Activated CD4-positive, alpha-beta memory T cell treated with anti-CD3 and anti-CD28 coated beads for 36 hours (primary cell): ENCODE data around the gene RSU1. TPM values are rescaled to one million over a fixed set of nuclear protein-coding genes. Genes with fewer than 3 reads are reported as not detected.

Experiments used
- CTCF ChIA-PET: fragments of 350-600 bp; sonication (Branson Sonifier 250); formaldehyde crosslinking; loops from one replicate; lab custom pipeline; 2021; ENCODE audit warnings: antibody characterized with exemption, inconsistent platforms; lab: Charles Lee
- POLR2A ChIA-PET: fragments of 350-600 bp; sonication (Branson Sonifier 250); formaldehyde crosslinking; loops from one replicate; lab custom pipeline; 2021; ENCODE audit warnings: antibody characterized with exemption; lab: Charles Lee
- DNase-seq: peaks from one replicate; pipeline ENCODE4 v3.0.0-alpha.2; 2020
- H3K27ac Mint-ChIP-seq: one replicate; pipeline ENCODE4 v1.8.0; 2021; ENCODE audit warnings: mixed read lengths
- H3K27me3 Mint-ChIP-seq: one replicate; pipeline ENCODE4 v1.8.0; 2021; ENCODE audit warnings: mixed read lengths
- H3K36me3 Mint-ChIP-seq: one replicate; pipeline ENCODE4 v1.8.0; 2021; ENCODE audit warnings: mixed read lengths
- H3K4me1 Mint-ChIP-seq: one replicate; pipeline ENCODE4 v1.8.0; 2021; ENCODE audit warnings: low read depth, mixed read lengths
- H3K4me3 Mint-ChIP-seq: one replicate; pipeline ENCODE4 v1.8.0; 2021; ENCODE audit warnings: mild to moderate bottlenecking, mixed read lengths
- H3K9me3 Mint-ChIP-seq: one replicate; pipeline ENCODE4 v1.8.0; 2021; ENCODE audit warnings: mixed read lengths
- intact Hi-C: fragments of 100-400 bp; cut with micrococcal nuclease; formaldehyde crosslinking; loops from one replicate; pipeline ENCODE4 v1.15.1; 2023
- total RNA-seq, 2 experiments: library from RNA; stranded (reverse); gene quantifications; one replicate each; pipeline ENCODE4 v1.2.3, GENCODE V29; 2021

RSU1 gene
- total RNA-seq, 2 experiments from 2014 or later, result 60.6 to 61.9 TPM

- no peak for DNase-seq
- peaks cover 27% of the 10 kb centered on the region for H3K9me3 Mint-ChIP-seq
- H3K36me3 Mint-ChIP-seq, result peaks cover 63% of the 10 kb centered on the region
- ChIA-PET CTCF (no interaction called here), POLR2A (no interaction called here)
- no peak overlapping the region for H3K27ac Mint-ChIP-seq
- no peaks in the 10 kb centered on the region for H3K27me3 Mint-ChIP-seq
- H3K4me3 Mint-ChIP-seq, result no peak overlapping the region
- H3K4me1 Mint-ChIP-seq, result peaks cover 5% of the 10 kb centered on the region
- intact Hi-C loops, result no loop called here
Observed at GRCh38 chr10:16735671-16736070, 81.6 kb downstream of the RSU1 start.

- peaks cover 16% of the 10 kb centered on the region for H3K9me3 Mint-ChIP-seq
- no peaks in the 10 kb centered on the region for H3K27me3 Mint-ChIP-seq
- ChIA-PET CTCF (interaction anchor here (0.9 to 1.9 kb wide), 3 partner anchors 8 to 830 kb away, joined by 3 to 11 read pairs (median 5); no protein-coding TSS in a partner anchor), POLR2A (no interaction called here)
- intact Hi-C loops, result no loop called here
- peaks cover 18% of the 10 kb centered on the region for H3K4me1 Mint-ChIP-seq
- H3K36me3 Mint-ChIP-seq, result peaks cover 69% of the 10 kb centered on the region
- no peak overlapping the region for H3K27ac Mint-ChIP-seq
- H3K4me3 Mint-ChIP-seq, result no peak overlapping the region
- DNase-seq, result no peak
Observed at GRCh38 chr10:16732376-16732775, 84.8 kb downstream of the RSU1 start.

DNA sequence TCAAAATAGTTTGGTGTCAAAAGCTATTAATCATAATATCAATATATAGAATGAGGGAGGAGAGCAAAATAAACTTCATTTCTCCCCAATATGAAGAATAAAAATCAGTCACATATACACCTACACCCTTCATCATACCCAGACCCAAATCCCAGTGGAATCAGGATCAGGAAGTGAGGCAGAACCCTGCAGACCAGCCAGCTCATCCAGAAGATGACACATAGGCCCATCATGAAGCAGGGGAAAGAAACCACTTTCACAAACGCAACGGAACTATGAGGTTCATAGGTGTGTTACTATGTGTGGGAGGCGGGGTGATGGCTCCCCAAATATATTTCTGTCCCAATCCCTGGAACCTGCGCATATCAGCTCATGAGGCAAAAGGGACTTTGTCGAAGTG is 89.0 kb downstream of the RSU1 start:
- Mint-ChIP-seq H3K27me3 (no peaks in the 10 kb centered on the region), H3K4me1 (peaks cover 18% of the 10 kb centered on the region), H3K9me3 (no peaks in the 10 kb centered on the region), H3K4me3 (no peak overlapping the region), H3K36me3 (peaks cover 46% of the 10 kb centered on the region), H3K27ac (no peak overlapping the region)
- intact Hi-C loops, result no loop called here
- POLR2A ChIA-PET, result interaction anchor here (0.5 kb wide), 1 partner anchor 9 kb away, joined by 3 read pairs; no protein-coding TSS in a partner anchor
- DNase-seq, result no peak
- CTCF ChIA-PET, result no interaction called here

DNA sequence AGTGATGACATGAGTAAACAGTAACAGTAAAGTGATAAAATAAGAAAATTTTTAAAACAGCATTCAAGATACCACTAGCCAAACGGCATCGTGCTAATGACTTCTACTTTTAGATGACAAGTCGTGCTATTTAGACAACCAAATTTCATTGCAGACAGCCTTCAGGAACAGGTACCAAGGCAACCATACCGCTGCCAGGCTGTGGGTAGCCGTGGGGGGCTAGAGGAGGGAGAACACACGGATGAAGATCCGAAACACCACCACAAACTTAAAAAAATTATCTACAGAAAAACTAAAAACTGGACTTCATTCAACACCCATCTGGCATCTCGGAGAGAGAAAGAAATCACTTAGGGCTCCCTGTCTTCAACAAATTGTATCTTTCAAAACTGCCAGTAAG is 89.6 kb downstream of the RSU1 start:
- no peak overlapping the region for H3K27ac Mint-ChIP-seq
- peaks cover 18% of the 10 kb centered on the region for H3K4me1 Mint-ChIP-seq
- ChIA-PET CTCF (no interaction called here), POLR2A (no interaction called here)
- peaks cover 47% of the 10 kb centered on the region for H3K36me3 Mint-ChIP-seq
- H3K9me3 Mint-ChIP-seq, result no peaks in the 10 kb centered on the region
- no peak overlapping the region for H3K4me3 Mint-ChIP-seq
- H3K27me3 Mint-ChIP-seq, result no peaks in the 10 kb centered on the region
- intact Hi-C loops, result no loop called here
- no peak for DNase-seq

GRCh38 chr10:16724509-16724908 is 92.7 kb downstream of the RSU1 start:
- Mint-ChIP-seq H3K4me1 (peaks cover 5% of the 10 kb centered on the region), H3K9me3 (no peaks in the 10 kb centered on the region), H3K27ac (no peak overlapping the region), H3K36me3 (peaks cover 49% of the 10 kb centered on the region), H3K4me3 (no peak overlapping the region), H3K27me3 (no peaks in the 10 kb centered on the region)
- intact Hi-C loops, result no loop called here
- ChIA-PET CTCF (interaction anchor here (1.4 kb wide), 1 partner anchor 8 kb away, joined by 5 read pairs; no protein-coding TSS in a partner anchor), POLR2A (no interaction called here)
- DNase-seq, result no peak

- CTCF ChIA-PET, result interaction anchor here (1.6 kb wide), 1 partner anchor 57 kb away, joined by 3 read pairs; no protein-coding TSS in a partner anchor
Observed at GRCh38 chr10:16720812-16721211, 96.4 kb downstream of the RSU1 start.

GRCh38 chr10:16717622-16718395 is 99.4 kb downstream of the RSU1 start:
- Mint-ChIP-seq H3K4me3 (no peak overlapping the region), H3K4me1 (no peaks in the 10 kb centered on the region), H3K9me3 (peaks cover 18% of the 10 kb centered on the region), H3K27ac (no peak overlapping the region), H3K27me3 (no peaks in the 10 kb centered on the region), H3K36me3 (peaks cover 68% of the 10 kb centered on the region)
- DNase-seq, result no peak
- POLR2A ChIA-PET, result no interaction called here
- intact Hi-C loops, result no loop called here
- CTCF ChIA-PET, result no interaction called here

More at GRCh38 chr10:16720812-16721211, 96.4 kb downstream of the RSU1 start:
- Mint-ChIP-seq H3K27me3 (no peaks in the 10 kb centered on the region), H3K27ac (no peak overlapping the region), H3K4me3 (no peak overlapping the region), H3K9me3 (no peaks in the 10 kb centered on the region), H3K4me1 (no peaks in the 10 kb centered on the region), H3K36me3 (peaks cover 40% of the 10 kb centered on the region)
- POLR2A ChIA-PET, result no interaction called here
- DNase-seq, result no peak
- intact Hi-C loops, result no loop called here

GRCh38 chr10:16716051-16716450 is 101.2 kb downstream of the RSU1 start:
- CTCF ChIA-PET, result no interaction called here
- Mint-ChIP-seq H3K4me1 (no peaks in the 10 kb centered on the region), H3K27me3 (no peaks in the 10 kb centered on the region), H3K36me3 (peaks cover 60% of the 10 kb centered on the region), H3K27ac (no peak overlapping the region), H3K9me3 (peaks cover 32% of the 10 kb centered on the region), H3K4me3 (no peak overlapping the region)
- no peak for DNase-seq
- POLR2A ChIA-PET, result no interaction called here
- intact Hi-C loops, result no loop called here

DNA sequence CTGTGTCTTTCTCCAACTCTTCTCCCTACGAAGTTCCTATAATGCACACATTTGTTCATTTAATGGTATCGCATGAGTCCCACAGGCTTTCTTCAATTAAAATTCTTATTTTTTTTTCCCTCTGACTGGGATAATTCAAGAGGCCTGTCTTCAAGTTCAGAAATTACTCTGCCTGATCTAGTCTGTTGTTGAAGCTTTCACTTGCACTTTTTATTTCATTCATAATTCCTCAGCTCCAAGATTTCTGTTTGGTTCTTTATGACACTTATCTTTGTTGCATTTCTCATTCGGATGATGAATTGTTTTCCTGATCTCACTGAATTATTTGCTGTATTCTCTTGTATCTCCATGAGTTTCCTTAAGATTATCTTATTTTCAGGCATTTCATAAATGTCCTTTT is 103.9 kb downstream of the RSU1 start:
- POLR2A ChIA-PET, result no interaction called here
- H3K27ac Mint-ChIP-seq, result no peak overlapping the region
- H3K4me3 Mint-ChIP-seq, result no peak overlapping the region
- no peak for DNase-seq
- intact Hi-C loops, result no loop called here
- CTCF ChIA-PET, result no interaction called here
- peaks cover 51% of the 10 kb centered on the region for H3K36me3 Mint-ChIP-seq
- H3K9me3 Mint-ChIP-seq, result peaks cover 43% of the 10 kb centered on the region
- H3K4me1 Mint-ChIP-seq, result no peaks in the 10 kb centered on the region
- H3K27me3 Mint-ChIP-seq, result no peaks in the 10 kb centered on the region

DNA sequence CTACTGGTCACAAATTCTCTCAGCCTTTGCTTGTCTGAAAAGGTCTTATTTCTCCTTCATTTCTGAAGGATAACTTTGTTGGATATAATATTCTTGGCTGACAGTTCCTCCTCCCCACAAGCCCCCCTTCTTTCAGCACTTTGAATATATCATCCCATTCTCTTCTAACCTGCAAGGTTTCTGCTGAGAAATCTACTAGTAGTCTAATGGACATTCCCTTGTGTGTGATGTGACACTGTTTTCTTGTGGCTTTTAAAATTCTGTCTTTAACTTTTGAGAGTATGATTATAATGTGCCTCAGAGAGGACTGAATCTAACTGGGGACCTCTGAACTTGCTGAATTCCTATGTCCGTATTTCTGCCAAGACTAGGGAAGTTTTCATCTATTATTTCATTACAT is 104.3 kb downstream of the RSU1 start:
- Mint-ChIP-seq H3K4me3 (no peak overlapping the region), H3K27me3 (no peaks in the 10 kb centered on the region), H3K27ac (no peak overlapping the region), H3K9me3 (peaks cover 43% of the 10 kb centered on the region), H3K4me1 (no peaks in the 10 kb centered on the region), H3K36me3 (peaks cover 47% of the 10 kb centered on the region)
- ChIA-PET POLR2A (no interaction called here), CTCF (no interaction called here)
- DNase-seq, result no peak
- intact Hi-C loops, result no loop called here

DNA sequence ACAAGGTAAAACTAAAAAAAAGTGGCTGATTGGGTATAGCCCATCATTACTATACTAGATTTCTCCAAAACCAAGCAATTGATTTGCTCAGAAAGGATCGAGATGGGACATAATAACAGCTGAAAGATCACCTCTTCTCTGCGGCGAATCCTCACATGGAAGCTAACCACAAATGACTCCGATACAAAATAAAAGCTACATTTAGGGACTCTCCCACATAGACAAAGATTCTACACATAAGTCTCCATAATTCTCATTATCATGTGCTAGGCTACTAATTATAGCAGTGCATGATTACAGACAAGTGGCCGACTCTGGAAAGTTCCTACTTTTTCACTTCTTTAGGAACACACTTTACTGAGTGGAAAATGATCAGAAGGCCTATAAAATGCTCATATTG is 116.9 kb downstream of the RSU1 start:
- intact Hi-C loops, result no loop called here
- no peaks in the 10 kb centered on the region for H3K27me3 Mint-ChIP-seq
- no peak overlapping the region for H3K4me3 Mint-ChIP-seq
- POLR2A ChIA-PET, result no interaction called here
- H3K4me1 Mint-ChIP-seq, result no peaks in the 10 kb centered on the region
- CTCF ChIA-PET, result no interaction called here
- DNase-seq, result no peak
- no peaks in the 10 kb centered on the region for H3K36me3 Mint-ChIP-seq
- H3K27ac Mint-ChIP-seq, result no peak overlapping the region
- H3K9me3 Mint-ChIP-seq, result no peaks in the 10 kb centered on the region

GRCh38 chr10:16699435-16700057 is 117.7 kb downstream of the RSU1 start:
- H3K4me1 Mint-ChIP-seq, result no peaks in the 10 kb centered on the region

More at GRCh38 chr10:16699435-16700057, 117.7 kb downstream of the RSU1 start:
- POLR2A ChIA-PET, result no interaction called here
- no peaks in the 10 kb centered on the region for H3K9me3 Mint-ChIP-seq
- DNase-seq, result no peak
- H3K27ac Mint-ChIP-seq, result no peak overlapping the region
- intact Hi-C loops, result no loop called here
- CTCF ChIA-PET, result no interaction called here
- no peaks in the 10 kb centered on the region for H3K27me3 Mint-ChIP-seq
- no peaks in the 10 kb centered on the region for H3K36me3 Mint-ChIP-seq
- no peak overlapping the region for H3K4me3 Mint-ChIP-seq
